ENCODE results near the gene PRPF8. TPM values are rescaled to one million over a fixed set of nuclear protein-coding genes. Genes with fewer than 3 reads are reported as not detected.

PRPF8 gene
- total and polyA plus RNA-seq, 2 experiments from 2014 or later: 178 to 246 TPM

DNA sequence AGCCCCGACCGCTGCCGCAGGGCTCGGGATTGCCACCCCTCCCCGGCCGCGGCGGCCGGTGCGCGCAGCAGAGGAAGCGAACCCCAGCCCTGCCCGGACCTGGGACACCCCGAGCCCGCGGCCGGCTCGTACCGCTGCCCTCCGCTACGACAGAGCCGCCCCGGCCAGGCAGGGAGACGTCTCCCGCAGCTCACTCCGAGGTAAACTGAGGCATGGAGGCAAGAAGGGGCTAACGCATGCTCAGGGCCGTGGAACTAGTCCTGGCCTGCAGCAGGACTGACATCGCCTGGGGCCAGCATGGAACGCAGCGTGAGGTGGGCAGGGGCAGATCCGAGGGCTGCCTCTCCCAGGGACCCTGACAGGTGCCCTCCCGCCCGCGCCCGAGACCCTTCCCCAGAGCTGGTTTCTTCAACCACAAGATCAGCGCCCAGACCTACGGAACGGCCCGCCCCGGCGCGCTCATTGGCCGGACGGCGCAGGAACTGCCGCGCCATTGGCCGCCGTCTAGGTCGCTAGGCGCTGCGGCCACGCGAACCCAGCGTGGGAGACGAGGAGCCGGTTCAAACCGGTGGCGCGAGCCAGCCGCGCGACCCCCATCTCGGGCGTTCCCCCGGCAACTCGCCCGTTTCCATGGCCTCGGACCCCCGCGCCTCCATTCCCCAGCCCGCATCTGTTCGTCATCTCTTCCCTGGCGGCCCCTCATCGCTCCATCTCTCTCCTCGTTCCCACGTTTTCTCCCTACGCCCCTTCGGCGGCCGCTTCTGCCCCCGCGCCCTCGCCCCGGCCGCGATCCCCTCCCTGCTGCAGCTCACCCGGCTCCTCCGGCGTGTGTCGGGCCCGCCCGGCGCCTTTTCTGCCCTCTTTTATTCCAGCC is 56.4 kb downstream of the PRPF8 start, which contains the start of gene SLC43A2 (continued):
- no peak for TF ChIP-seq ZNF462 (CRISPR knock-in tag; IDR thresholded peaks at IDR 0.05)
- no peak for TF ChIP-seq NANOG (IDR thresholded peaks at IDR 0.05; ENCODE audit: borderline replicate concordance)
- TF ChIP-seq CREB1 (CRISPR knock-in tag; IDR thresholded peaks at IDR 0.05; ENCODE audit: low read depth): no peak
- no peak for TF ChIP-seq STAT1 (IDR thresholded peaks at IDR 0.05; ENCODE audit: unreplicated experiment)

GRCh38 chr17:1627182-1627981 is 57.3 kb downstream of the PRPF8 start:
- peak; percentile 56 for DNase-seq (ENCODE audit: low spot score)
- H3K27me3 Mint-ChIP-seq (ENCODE audit: insufficient read depth, low read depth, poor library complexity): peaks cover 17% of the 10 kb centered on the region
- H3K27ac ChIP-seq (ENCODE audit: low read depth): no peak overlapping the region
- 0 out of 2 replicates have a peak, but pooled peaks cover 13% of the 10 kb centered on the region for H3F3A ChIP-seq (replicated peaks; ENCODE audit: low read depth)
- no peaks in the 10 kb centered on the region for H3K9me2 ChIP-seq (ENCODE audit: insufficient read depth)
- H3K27me3 ChIP-seq (ENCODE audit: insufficient read depth): peaks cover 8% of the 10 kb centered on the region; the same call in 1 of the 2 replicates
- H3K4me1 Mint-ChIP-seq: peaks cover 24% of the 10 kb centered on the region
- peak overlapping the region; percentile 86 for H3K4me3 ChIP-seq
- H2AFZ ChIP-seq: peak overlapping the region; percentile 81
- peaks cover 2% of the 10 kb centered on the region; the same call in 2 of the 3 replicates for H3K9me3 Mint-ChIP-seq
- H3K36me3 Mint-ChIP-seq (ENCODE audit: low read depth): no peaks in the 10 kb centered on the region; the same call in 2 of the 3 replicates
- H3K36me3 ChIP-seq (ENCODE audit: insufficient read depth): no peaks in the 10 kb centered on the region
- H3K4me3 Mint-ChIP-seq: peak overlapping the region; percentile 69
- no peaks in the 10 kb centered on the region; the same call in 1 of the 2 replicates for H3K4me1 ChIP-seq (ENCODE audit: insufficient read depth)
- ATAC-seq: peak; percentile 21
- no peak overlapping the region for H3K27ac Mint-ChIP-seq
- H4K20me1 ChIP-seq (replicated peaks; ENCODE audit: insufficient read depth): no peaks in the 10 kb centered on the region
- H3K79me2 ChIP-seq (replicated peaks; ENCODE audit: insufficient read depth): no peaks in the 10 kb centered on the region
- peak overlapping the region; percentile 98 for H3K4me2 ChIP-seq
- TF ChIP-seq ZNF331 (CRISPR knock-in tag; IDR thresholded peaks at IDR 0.05; ENCODE audit: low read depth) (no peak), JUNB (IDR thresholded peaks at IDR 0.05; ENCODE audit: unreplicated experiment) (no peak), ZNF114 (CRISPR knock-in tag; IDR thresholded peaks at IDR 0.05) (no peak), CREB1 (CRISPR knock-in tag; IDR thresholded peaks at IDR 0.05; ENCODE audit: low read depth) (no peak)
- TF ChIP-seq, protein P1, sequence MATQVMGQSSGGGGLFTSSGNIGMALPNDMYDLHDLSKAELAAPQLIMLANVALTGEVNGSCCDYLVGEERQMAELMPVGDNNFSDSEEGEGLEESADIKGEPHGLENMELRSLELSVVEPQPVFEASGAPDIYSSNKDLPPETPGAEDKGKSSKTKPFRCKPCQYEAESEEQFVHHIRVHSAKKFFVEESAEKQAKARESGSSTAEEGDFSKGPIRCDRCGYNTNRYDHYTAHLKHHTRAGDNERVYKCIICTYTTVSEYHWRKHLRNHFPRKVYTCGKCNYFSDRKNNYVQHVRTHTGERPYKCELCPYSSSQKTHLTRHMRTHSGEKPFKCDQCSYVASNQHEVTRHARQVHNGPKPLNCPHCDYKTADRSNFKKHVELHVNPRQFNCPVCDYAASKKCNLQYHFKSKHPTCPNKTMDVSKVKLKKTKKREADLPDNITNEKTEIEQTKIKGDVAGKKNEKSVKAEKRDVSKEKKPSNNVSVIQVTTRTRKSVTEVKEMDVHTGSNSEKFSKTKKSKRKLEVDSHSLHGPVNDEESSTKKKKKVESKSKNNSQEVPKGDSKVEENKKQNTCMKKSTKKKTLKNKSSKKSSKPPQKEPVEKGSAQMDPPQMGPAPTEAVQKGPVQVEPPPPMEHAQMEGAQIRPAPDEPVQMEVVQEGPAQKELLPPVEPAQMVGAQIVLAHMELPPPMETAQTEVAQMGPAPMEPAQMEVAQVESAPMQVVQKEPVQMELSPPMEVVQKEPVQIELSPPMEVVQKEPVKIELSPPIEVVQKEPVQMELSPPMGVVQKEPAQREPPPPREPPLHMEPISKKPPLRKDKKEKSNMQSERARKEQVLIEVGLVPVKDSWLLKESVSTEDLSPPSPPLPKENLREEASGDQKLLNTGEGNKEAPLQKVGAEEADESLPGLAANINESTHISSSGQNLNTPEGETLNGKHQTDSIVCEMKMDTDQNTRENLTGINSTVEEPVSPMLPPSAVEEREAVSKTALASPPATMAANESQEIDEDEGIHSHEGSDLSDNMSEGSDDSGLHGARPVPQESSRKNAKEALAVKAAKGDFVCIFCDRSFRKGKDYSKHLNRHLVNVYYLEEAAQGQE (IDR thresholded peaks at IDR 0.05; ENCODE audit: unreplicated experiment): no peak
